GM12865 (cell line): ENCODE results near the gene NDUFAF5.

Source experiments
- DNase-seq: peaks from one replicate; pipeline ENCODE4 v3.0.0; 2010; ENCODE audit warnings: low read depth
- H3K4me3 ChIP-seq: 2 replicates; pipeline ENCODE4 v1.5.1; 2011; ENCODE audit warnings: mild to moderate bottlenecking, low read depth, low read length, control low read depth
- TF ChIP-seq, protein P1 (sequence below): IDR thresholded peaks from 2 replicates; pipeline ENCODE4 v1.5.1; 2011; ENCODE audit warnings: low read length, control low read depth, low read depth, inconsistent platforms; ENCODE audit not compliant: insufficient read depth; ENCODE audit errors: missing control alignments

NDUFAF5 gene

DNA sequence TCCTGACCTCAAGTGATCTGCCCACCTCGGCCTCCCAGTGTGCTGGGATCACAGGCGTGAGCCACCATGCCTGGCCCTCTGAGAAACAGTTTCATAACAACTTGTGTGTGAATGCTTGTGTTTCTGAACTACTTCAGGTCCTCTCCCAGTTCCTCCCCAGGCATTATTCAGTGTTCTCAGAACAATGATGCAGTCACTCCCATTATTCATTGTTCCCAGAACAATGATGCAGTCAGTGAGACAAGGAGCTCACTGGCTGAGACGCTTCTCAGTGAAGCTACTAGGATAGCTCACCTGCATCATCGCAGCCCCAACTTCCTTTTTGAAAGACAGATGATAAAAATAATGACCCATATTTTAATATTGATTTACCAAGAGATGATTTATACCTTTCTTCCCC lies 71.5 kb downstream of the NDUFAF5 start:
- TF ChIP-seq, protein P1, sequence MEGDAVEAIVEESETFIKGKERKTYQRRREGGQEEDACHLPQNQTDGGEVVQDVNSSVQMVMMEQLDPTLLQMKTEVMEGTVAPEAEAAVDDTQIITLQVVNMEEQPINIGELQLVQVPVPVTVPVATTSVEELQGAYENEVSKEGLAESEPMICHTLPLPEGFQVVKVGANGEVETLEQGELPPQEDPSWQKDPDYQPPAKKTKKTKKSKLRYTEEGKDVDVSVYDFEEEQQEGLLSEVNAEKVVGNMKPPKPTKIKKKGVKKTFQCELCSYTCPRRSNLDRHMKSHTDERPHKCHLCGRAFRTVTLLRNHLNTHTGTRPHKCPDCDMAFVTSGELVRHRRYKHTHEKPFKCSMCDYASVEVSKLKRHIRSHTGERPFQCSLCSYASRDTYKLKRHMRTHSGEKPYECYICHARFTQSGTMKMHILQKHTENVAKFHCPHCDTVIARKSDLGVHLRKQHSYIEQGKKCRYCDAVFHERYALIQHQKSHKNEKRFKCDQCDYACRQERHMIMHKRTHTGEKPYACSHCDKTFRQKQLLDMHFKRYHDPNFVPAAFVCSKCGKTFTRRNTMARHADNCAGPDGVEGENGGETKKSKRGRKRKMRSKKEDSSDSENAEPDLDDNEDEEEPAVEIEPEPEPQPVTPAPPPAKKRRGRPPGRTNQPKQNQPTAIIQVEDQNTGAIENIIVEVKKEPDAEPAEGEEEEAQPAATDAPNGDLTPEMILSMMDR, result no peak
- no peak for DNase-seq

DNA sequence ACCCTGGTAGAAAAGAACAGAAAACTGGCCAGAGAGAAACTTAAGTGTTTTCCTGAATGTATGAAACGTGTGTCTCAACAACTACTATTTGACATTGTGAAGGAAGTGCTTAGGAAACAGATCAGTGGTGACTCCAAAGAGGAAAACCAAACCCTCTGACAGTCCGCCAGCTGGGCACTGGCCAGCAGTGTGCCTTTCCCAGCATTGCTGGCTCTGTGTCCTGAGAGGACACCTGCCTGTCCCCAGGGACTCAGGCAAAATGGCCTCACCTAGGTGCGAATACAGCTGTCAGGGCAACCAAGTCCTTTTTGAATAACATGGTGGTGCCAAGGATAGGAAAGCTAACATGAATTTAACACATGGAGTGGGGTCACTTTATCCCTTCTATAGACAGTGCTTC lies 72.5 kb downstream of the NDUFAF5 start:
- TF ChIP-seq, protein P1, result no peak
- no peak overlapping the region for H3K4me3 ChIP-seq
- DNase-seq, result no peak

More for the DNA sequence above, 71.5 kb downstream of the NDUFAF5 start:
- H3K4me3 ChIP-seq, result no peak overlapping the region

DNA sequence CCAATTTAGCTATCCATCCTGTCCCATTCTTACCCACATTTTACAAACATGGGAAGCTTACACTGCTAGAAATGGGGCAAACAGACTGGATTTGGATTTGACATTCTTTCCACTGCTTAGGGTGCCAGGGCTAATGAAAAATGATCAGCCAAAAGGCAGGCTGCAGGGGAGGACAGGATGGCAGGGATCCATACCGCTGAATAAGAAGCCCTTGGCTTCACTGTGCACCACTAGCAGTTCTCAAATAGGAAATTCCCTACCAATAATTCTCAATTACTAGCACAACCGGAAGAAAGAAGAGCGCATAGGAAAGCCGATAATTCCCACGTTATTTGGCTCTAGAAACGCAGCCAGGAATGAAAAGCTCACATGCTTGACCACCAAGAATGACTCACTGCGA lies 73.1 kb downstream of the NDUFAF5 start:
- TF ChIP-seq, protein P1, result no peak
- no peak overlapping the region for H3K4me3 ChIP-seq
- no peak for DNase-seq

DNA sequence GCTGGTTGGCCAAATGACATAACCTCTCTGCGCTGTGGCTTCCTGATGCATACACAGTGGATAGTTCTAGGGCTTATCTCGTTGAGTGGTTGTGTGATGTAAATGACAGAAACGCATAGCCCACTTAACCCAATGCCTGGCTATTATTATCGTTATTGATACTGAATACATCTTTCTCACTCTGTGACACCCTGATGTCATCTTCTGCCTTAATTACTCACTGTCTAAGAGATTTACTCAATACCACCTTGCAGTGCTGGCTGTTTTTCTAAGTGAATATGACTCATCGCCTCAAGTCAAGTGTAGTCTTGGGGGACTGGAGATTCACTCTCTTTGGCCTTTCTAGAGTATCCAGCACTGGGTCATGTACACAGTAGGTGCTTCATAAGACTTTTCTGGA lies 73.6 kb downstream of the NDUFAF5 start:
- no peak overlapping the region for H3K4me3 ChIP-seq
- TF ChIP-seq, protein P1, result no peak
- no peak for DNase-seq

DNA sequence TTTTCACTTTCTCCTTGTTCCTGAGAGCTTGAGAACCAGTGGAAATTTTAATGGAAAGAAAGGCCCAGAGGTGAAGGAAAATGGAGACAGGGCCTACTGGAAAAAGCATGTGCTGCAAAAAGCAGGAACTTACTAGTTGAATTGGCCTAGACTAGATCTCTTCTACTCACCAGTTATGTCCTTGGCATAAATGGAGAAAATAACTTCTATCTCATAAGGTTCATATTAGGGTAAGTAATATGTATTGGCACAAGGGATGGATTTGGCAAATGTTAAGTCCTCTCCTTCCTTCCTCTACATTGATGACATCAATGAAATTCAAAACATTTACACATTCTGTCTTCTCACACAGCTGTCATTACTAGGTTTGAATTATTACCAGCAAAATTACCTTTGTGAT lies 74.0 kb downstream of the NDUFAF5 start:
- TF ChIP-seq, protein P1, result no peak
- H3K4me3 ChIP-seq, result no peak overlapping the region
- no peak for DNase-seq

DNA sequence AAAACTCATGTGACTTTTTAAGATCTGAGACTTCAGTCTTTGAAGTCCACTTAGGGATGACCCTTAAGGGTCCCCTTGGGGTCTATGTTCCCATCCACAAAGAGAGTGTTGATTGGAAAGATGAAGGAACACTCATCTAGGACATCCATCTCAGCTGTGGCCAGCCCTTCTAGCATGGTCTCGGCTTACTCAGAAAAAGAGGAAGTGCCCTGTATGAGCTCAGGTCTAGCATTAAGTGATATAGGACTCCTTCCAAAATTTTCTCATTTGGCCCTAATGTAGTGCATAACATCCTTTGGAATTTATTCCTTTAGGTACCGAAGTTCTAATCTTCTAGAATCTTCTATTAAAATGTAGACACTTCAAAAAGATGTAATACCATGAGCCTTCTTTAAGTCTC lies 77.4 kb downstream of the NDUFAF5 start:
- DNase-seq, result no peak
- no peak overlapping the region for H3K4me3 ChIP-seq
- TF ChIP-seq, protein P1, result no peak

DNA sequence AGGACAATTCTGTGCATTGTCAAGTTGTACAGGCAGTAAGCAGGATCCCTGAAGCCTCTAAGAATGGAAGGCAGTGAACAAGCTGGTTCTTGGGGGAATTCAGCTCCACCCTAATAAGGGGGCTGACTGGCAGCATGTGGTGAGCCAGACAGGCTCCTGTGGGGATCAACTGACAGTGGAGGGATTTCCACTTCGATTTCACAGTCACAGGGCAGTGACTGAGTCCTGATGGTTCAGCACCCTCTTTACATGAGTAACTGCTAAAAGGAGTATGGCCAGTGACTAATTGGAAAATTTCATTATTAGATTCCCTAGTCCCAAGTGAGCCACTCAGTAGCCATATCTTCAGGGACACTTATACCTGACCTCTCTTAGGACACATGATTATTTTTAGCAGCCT lies 78.4 kb downstream of the NDUFAF5 start:
- no peak overlapping the region for H3K4me3 ChIP-seq

More for the DNA sequence above, 78.4 kb downstream of the NDUFAF5 start:
- no peak for DNase-seq
- TF ChIP-seq, protein P1, result no peak
